Measurements from ENCODE around the gene HECTD2.
"Not testable (repeated sequence)": the region's sequence is repeated elsewhere in the genome, so short reads cannot be mapped to it uniquely, and the experiment has no call there.

The HECTD2 gene

GRCh38 chr10:91487911-91488582 lies 77.9 kb downstream of the HECTD2 start:
- no peak for DNase-seq

DNA sequence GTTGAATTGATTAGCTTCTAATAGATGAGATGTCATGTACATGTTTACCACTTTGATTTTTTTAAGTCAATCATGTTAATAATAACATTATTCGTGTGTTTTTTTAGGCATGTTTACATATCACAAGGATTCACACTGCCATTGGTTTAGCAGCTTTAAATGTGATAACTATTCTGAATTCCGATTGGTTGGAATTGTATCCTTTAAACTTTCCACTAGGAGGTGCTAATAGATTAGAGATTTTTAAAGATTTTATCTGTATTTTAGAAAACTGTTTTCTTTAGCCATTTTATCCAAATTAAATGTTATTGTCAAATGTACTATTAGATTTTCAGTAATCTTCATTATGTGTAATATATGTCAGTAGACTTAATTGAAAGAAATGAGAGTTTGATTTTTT lies 83.2 kb downstream of the HECTD2 start:
- no peak for DNase-seq

DNA sequence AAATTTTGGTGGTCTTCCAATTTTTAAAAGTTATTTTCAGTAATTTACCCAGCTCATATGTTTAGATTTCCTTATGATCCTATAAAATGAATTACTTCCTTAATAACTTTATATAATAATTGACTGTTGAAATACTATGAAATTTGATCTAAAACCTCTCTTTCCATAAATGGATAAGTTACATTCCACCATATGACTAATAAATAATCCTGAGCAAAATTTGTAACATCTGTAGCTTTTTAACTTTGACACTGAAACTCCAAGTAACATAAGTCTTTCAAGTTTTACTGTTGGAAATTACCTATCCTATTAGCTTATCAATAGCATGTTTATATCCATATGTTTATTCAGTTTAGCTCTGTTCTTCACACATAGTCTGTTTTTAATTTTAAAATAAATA lies 85.3 kb downstream of the HECTD2 start:
- DNase-seq: no peak

DNA sequence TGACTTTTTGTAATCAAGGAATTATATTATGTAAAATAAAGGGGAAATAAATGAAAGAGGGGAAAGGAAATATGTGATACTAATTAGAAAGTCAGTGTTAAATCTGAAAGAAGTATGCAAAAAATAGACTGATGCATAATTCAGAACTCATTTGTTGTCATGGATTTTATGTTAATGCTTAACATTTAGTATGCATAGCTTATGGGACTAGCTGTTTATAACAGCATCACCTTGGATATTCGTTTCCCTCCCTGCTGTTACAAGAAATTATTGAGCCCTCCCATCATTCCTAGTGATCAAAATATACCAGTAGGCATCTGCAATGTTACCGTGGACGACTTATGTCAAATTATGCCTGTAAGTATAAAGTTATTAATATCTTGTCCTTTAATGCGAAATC lies 85.9 kb downstream of the HECTD2 start:
- no peak for DNase-seq

GRCh38 chr10:91511549-91512330 lies 101.6 kb downstream of the HECTD2 start:
- DNase-seq: no peak

GRCh38 chr10:91512458-91512857 lies 102.3 kb downstream of the HECTD2 start:
- no peak for DNase-seq

DNA sequence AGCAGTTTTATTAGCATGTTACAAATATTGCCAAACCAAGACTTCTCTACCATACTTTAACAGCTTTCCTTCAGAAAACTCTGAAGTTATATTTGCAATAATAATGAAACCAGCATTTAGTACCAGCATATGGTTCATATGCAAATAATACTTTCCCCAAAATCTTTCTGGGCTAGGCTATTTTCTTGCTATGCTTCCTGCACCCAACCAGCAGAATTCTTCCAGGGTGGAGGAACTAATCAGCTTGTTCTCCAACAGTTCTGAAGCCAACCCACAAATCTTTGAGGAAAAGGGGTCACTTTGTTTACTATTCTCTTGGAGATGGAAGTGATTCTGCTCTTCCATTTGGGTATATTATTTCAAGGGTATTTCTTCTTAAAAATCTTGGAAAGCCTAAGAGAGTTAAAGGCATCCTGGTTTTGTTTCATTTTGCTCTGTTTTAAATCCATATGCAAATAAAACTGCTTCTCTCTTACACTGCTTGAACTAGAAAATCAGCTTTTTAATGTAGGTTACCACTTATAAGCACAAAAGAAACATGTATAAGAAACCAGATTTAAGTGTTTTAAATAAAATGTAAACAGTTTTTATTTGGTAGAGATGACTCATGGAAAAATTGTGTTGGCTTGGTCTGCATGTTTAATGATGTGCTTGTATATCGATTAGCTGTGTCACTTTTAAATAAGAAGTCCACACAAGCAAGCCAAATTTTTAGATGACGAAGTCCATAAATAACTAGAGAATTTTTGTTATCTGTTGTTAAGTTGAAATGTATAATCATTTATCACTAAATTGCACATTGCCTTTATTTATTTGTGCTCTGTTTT lies 103.7 kb downstream of the HECTD2 start:
- no peak for DNase-seq

DNA sequence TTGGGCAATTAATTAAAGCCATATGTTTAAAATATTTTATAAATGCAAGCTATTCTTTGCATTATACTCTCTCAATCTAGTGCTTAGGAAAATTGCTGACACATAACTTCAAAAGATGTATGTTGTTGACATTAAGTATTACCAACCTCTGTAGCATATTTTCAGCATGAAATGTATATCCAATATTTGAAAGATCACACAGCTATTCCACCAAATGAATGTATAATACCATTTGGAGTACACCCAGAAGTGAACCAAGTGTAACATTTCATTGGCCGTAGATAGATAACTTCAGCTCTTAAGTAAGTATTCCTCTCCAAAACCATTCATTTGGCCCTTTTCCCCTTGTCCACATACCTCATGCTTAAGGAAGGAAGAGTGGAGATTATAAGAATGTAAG lies 104.6 kb downstream of the HECTD2 start:
- no peak for DNase-seq

- no peak for DNase-seq
Observed at GRCh38 chr10:91517394-91517793, 107.2 kb downstream of the HECTD2 start.

DNA sequence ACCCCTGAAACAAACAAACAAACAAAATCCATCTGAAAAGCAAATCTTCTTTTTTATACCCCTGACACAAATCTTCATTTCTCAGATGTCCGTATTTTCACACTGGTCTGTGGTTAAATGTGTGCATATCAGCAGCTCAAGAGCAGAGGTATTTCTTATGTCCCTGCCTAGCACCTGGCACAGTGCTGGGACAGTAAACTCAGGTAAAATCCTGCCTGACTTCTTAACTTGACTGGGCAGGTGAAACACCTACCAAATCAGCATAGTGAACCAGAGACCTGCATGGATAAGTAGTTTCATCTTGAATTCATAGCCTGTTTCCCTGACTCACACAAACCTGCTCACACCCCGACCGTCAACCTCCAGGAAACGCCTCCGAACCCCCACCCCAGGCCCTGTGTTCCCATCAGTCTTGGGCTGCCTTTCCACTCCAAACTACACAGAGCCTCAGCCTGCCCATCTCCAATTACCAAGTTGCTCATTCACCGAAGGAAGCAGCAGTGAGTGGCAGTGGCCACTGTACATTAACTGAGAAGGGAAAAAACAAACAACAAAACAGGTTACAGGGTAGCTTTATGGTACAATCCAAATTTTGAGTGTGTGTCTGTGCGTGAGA lies 109.9 kb downstream of the HECTD2 start:
- no peak for DNase-seq

- no peak for DNase-seq
Observed at GRCh38 chr10:91520661-91521060, 110.5 kb downstream of the HECTD2 start.

GRCh38 chr10:91521439-91521838 lies 111.3 kb downstream of the HECTD2 start:
- DNase-seq: no peak

GRCh38 chr10:91525896-91526712 lies 116.0 kb downstream of the HECTD2 start:
- no peak for DNase-seq

GRCh38 chr10:91528080-91528479 lies 117.9 kb downstream of the HECTD2 start:
- no peak for DNase-seq

DNA sequence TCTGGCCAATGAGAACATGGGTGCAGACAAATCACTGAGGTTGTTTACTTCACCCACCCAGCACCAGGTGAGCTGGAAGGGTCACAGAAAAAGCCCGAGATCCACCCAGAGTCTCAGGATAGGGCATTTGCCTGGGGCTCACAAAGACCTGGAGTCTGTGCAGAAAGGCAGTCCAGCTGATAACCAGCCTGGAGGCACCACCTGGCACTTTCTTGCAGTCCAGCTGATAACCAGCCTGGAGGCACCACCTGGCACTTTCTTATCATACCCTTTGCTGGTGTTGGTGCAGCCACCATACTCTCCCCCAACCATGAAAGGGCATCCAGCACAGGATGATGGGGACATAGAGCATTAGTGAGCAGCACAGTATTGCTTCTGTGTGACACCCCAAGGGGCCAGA lies 118.6 kb downstream of the HECTD2 start:
- DNase-seq: no peak

- not testable (repeated sequence) for DNase-seq
Observed at GRCh38 chr10:91534789-91535188, 124.6 kb downstream of the HECTD2 start.

- no peak for DNase-seq
Observed at GRCh38 chr10:91536111-91536510, 126.0 kb downstream of the HECTD2 start.

DNA sequence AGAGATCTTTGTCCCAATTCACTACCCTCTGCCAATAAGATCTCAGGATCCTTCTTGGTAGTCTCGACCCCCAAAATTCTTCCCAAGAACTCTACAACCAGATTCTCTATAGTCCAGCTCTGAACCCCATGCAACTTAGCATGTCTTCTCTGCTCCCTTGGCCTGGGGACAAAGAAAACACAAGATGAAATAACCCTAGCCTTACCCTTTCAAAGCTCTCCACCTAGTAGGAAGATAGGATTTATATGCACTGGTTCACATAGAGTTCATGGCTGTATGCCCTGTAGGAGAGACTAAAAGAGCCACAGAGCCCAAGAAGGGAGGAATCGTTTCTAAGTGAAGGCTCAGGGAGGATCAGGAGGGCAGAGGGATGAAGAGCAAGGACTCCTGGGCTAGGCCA lies 126.6 kb downstream of the HECTD2 start:
- DNase-seq: no peak

DNA sequence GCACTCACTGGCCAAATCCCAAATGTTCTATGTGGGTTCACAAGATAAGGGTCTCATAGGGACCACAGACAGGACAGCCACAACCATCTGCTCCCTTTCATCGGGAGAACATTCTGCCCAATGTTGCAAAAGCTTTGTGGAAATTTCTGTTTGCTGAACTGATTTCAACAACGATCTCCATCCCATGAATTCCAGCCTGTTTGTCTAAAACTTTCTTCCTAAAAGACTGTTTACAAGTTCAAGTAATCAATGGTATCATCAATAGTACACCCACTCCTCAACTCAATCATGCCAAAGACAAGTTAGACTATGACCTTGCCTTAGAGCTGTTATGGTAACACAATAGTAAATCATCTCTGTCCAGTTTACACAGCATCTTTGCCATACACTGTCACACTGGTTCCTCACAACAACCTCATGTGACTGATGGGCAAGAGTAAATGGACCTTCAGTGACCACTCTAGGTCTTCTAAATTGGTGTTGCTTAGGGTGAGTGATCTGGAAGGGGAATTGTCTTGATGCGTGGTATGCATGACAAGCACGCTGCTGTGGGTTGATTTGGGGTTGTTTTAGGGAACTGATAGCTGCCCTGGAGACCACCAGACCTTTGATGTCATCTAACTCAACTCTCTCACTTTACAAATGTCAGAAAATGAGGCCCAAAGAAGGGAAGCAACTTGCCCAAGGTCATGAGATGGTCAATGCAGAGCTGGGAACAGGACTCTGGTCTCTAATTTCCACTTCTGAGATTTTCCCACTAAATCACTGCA lies 127.7 kb downstream of the HECTD2 start:
- DNase-seq: no peak

DNA sequence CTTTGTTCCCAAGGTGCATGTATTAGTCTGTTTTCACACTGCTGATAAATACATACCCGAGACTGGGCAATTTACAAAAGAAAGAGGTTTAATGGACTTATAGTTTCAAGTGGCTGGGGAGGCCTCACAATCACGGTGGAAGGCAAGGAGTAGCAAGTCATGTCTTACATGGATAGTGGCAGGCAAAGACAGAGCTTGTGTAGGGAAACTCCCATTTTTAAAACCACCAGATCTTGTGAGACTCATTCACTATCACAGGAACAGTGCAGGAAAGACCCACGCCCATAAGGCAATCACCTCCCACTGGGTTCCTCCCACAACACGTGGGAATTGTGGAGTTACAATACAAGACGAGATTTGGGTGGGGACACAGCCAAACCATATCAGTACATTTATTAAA lies 129.8 kb downstream of the HECTD2 start:
- DNase-seq: no peak

GRCh38 chr10:91540733-91541132 lies 130.6 kb downstream of the HECTD2 start:
- DNase-seq: no peak

- DNase-seq: no peak
Observed at GRCh38 chr10:91541481-91541880, 131.3 kb downstream of the HECTD2 start.
